ENCODE data around the gene NPR1.
"Not testable (repeated sequence)": the region's sequence is repeated elsewhere in the genome, so short reads cannot be mapped to it uniquely, and the experiment has no call there.

Gene NPR1

GRCh38 chr1:153679337-153680119, 1.0 kb downstream of the NPR1 start:
- DNase-seq (ENCODE audit: low read depth in 2 of 2) = no peak

- DNase-seq (ENCODE audit: low read depth in 2 of 2) = no peak
Measured at GRCh38 chr1:153680120-153680403, 1.6 kb downstream of the NPR1 start.

GRCh38 chr1:153682730-153683129, 4.2 kb downstream of the NPR1 start:
- DNase-seq (ENCODE audit: low read depth in 2 of 2) = no peak

- DNase-seq (ENCODE audit: low read depth in 2 of 2) = no peak
Measured at GRCh38 chr1:153683854-153684253, 5.4 kb downstream of the NPR1 start.

- DNase-seq (ENCODE audit: low read depth in 2 of 2) = no peak
Measured at GRCh38 chr1:153684892-153685291, 6.4 kb downstream of the NPR1 start.

- no peak for DNase-seq (ENCODE audit: low read depth in 2 of 2)
Measured at GRCh38 chr1:153685544-153686340, 7.3 kb downstream of the NPR1 start.

GRCh38 chr1:153687346-153688125, 9.0 kb downstream of the NPR1 start:
- no peak for DNase-seq (ENCODE audit: low read depth in 2 of 2)

- no peak for DNase-seq (ENCODE audit: low read depth in 2 of 2)
Measured at GRCh38 chr1:153688276-153688675, 9.8 kb downstream of the NPR1 start.

GRCh38 chr1:153688736-153689328, 10.3 kb downstream of the NPR1 start:
- DNase-seq (ENCODE audit: low read depth in 2 of 2) = no peak

- no peak for DNase-seq (ENCODE audit: low read depth in 2 of 2)
Measured at GRCh38 chr1:153693466-153693865, 15.0 kb downstream of the NPR1 start.

GRCh38 chr1:153696741-153697140, 18.3 kb downstream of the NPR1 start:
- DNase-seq (ENCODE audit: low read depth in 2 of 2) = no peak

GRCh38 chr1:153697191-153698019, 18.9 kb downstream of the NPR1 start:
- DNase-seq (ENCODE audit: low read depth in 2 of 2) = no peak

GRCh38 chr1:153698020-153698922, 19.8 kb downstream of the NPR1 start:
- DNase-seq (ENCODE audit: low read depth in 2 of 2) = peak in 1 of 2 donors; percentile 6

GRCh38 chr1:153698923-153699714, 20.6 kb downstream of the NPR1 start:
- no peak for DNase-seq (ENCODE audit: low read depth in 2 of 2)

- DNase-seq (ENCODE audit: low read depth in 2 of 2) = no peak
Measured at GRCh38 chr1:153699768-153700167, 21.3 kb downstream of the NPR1 start.

GRCh38 chr1:153705484-153705883, 27.0 kb downstream of the NPR1 start:
- DNase-seq (ENCODE audit: low read depth in 2 of 2) = no peak

- no peak for DNase-seq (ENCODE audit: low read depth in 2 of 2)
Measured at GRCh38 chr1:153711026-153711425, 32.5 kb downstream of the NPR1 start.

- not testable (repeated sequence) for DNase-seq (ENCODE audit: low read depth in 2 of 2)
Measured at GRCh38 chr1:153716211-153716610, 37.7 kb downstream of the NPR1 start.

- DNase-seq (ENCODE audit: low read depth in 2 of 2) = no peak
Measured at GRCh38 chr1:153717330-153717729, 38.8 kb downstream of the NPR1 start.
